PC-3 (cell line): ENCODE data around the gene RABGGTB.

Experiments used
- EZH2 ChIP-seq: fragments of 300-600 bp; sonication (generic); IDR thresholded peaks from one replicate; pipeline ENCODE4 v1.6.1; 2017; ENCODE audit warnings: antibody characterized with exemption, mild to moderate bottlenecking, low read length; ENCODE audit not compliant: unreplicated experiment
- TF ChIP-seq, protein P1 (sequence below): fragments of 300-600 bp; sonication (generic); conservative IDR thresholded peaks from 2 replicates; pipeline ENCODE4 v1.5.1; 2017; ENCODE audit warnings: antibody characterized with exemption, low read depth, mild to moderate bottlenecking, low read length

DNA sequence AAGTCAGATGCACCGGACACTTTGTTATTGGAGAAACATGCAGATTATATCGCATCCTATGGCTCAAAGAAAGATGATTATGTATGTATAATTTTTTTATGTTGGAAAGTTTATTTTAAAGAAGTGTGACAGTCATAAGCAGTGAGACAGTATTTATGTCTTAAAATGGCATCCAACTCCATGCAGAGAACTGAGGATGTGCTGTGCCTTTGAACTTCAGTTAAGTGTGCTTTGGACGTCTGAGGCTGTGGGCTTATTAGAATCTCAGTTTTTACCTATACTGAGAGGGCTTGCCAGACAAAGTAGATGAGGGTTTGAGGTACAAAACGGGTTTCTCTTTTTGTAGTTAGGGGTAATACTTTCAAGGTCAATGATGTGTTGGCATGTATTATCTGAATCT lies 1.5 kb downstream of the RABGGTB start:
- TF ChIP-seq, protein P1, sequence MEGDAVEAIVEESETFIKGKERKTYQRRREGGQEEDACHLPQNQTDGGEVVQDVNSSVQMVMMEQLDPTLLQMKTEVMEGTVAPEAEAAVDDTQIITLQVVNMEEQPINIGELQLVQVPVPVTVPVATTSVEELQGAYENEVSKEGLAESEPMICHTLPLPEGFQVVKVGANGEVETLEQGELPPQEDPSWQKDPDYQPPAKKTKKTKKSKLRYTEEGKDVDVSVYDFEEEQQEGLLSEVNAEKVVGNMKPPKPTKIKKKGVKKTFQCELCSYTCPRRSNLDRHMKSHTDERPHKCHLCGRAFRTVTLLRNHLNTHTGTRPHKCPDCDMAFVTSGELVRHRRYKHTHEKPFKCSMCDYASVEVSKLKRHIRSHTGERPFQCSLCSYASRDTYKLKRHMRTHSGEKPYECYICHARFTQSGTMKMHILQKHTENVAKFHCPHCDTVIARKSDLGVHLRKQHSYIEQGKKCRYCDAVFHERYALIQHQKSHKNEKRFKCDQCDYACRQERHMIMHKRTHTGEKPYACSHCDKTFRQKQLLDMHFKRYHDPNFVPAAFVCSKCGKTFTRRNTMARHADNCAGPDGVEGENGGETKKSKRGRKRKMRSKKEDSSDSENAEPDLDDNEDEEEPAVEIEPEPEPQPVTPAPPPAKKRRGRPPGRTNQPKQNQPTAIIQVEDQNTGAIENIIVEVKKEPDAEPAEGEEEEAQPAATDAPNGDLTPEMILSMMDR = no peak
- TF ChIP-seq EZH2 = no peak
